Measurements from ENCODE around the gene HSPB6. TPM values are rescaled to one million over a fixed set of nuclear protein-coding genes. Genes with fewer than 3 reads are reported as not detected.

HSPB6 gene
- total RNA-seq, 4 donors from 2014 or later, result 22.3 to 185 (median 43.9) TPM

GRCh38 chr19:35720163-35720524 is 36.7 kb downstream of the HSPB6 start:
- Histone ChIP-seq H3K4me3 (no peak overlapping the region), H3K27me3 (no peaks in the 10 kb centered on the region), H3K4me1 (peaks cover 17 to 28% (median 23%) of the 10 kb centered on the region in 4 donors), H3K27ac (no peak overlapping the region), H3K9me3 (no peaks in the 10 kb centered on the region), H3K36me3 (peaks cover 0 to 35% (median 15%) of the 10 kb centered on the region in 4 donors)
- TF ChIP-seq EP300 (IDR thresholded peaks at IDR 0.05; ENCODE audit: low read depth) (no peak), POLR2A (IDR thresholded peaks at IDR 0.05) (no peak), CTCF (IDR thresholded peaks at IDR 0.05) (no peak), POLR2AphosphoS5 (IDR thresholded peaks at IDR 0.05) (no peak)
- in situ Hi-C loops (cut with MboI; ENCODE audit: low pct_ligation_motif_present in 1 of 4, low pct_unique_long_range_greater_than_20kb in 1 of 4, low sequenced_read_pairs in 3 of 4), result no loop called here
- WGBS, 2 donors (ENCODE audit: low coverage in 1 of 2), result 94 to 100% methylated on average over 1 to 9 of the region's 9 CpGs
- no peak for DNase-seq
- intact Hi-C loops (cut with DNase I; ENCODE audit: low total_unique reads), result no loop called here

GRCh38 chr19:35719402-35720162 is 37.2 kb downstream of the HSPB6 start:
- Histone ChIP-seq H3K9me3 (no peaks in the 10 kb centered on the region), H3K27ac (no peak overlapping the region), H3K27me3 (no peaks in the 10 kb centered on the region), H3K4me3 (peak overlapping the region in 1 of 4 donors; percentile 81), H3K36me3 (peaks cover 0 to 30% (median 12%) of the 10 kb centered on the region in 4 donors), H3K4me1 (peaks cover 18 to 28% (median 24%) of the 10 kb centered on the region in 4 donors)
- DNase-seq, result no peak
- TF ChIP-seq POLR2AphosphoS5 (IDR thresholded peaks at IDR 0.05), result no peak
- TF ChIP-seq CTCF (IDR thresholded peaks at IDR 0.05), result no peak
- no peak for TF ChIP-seq POLR2A (IDR thresholded peaks at IDR 0.05)
- TF ChIP-seq EP300 (IDR thresholded peaks at IDR 0.05; ENCODE audit: low read depth), result no peak
- intact Hi-C loops (cut with DNase I; ENCODE audit: low total_unique reads), result loop anchor here (10.0 kb wide), 1 partner anchor 175 kb away; the partner anchor contains the start of gene TMEM147
- in situ Hi-C loops (cut with MboI; ENCODE audit: low pct_ligation_motif_present in 1 of 4, low pct_unique_long_range_greater_than_20kb in 1 of 4, low sequenced_read_pairs in 3 of 4), result no loop called here
- WGBS, 2 donors (ENCODE audit: low coverage in 1 of 2), result 85 to 87% methylated on average over 8 to 32 of the region's 32 CpGs

GRCh38 chr19:35718345-35719041 is 38.3 kb downstream of the HSPB6 start:
- Histone ChIP-seq H3K36me3 (peaks cover 0 to 19% (median 7%) of the 10 kb centered on the region in 4 donors), H3K27ac (peak overlapping the region; percentile 91 to 95 (median 92)), H3K4me3 (peak overlapping the region; percentile 52 to 89 (median 85)), H3K27me3 (no peaks in the 10 kb centered on the region), H3K4me1 (peaks cover 18 to 28% (median 24%) of the 10 kb centered on the region in 4 donors), H3K9me3 (no peaks in the 10 kb centered on the region)
- 0 to 1% methylated on average over 1 to 15 of the region's 42 CpGs for WGBS, 2 donors (ENCODE audit: low coverage in 1 of 2)
- DNase-seq, result peak; percentile 49
- TF ChIP-seq CTCF (IDR thresholded peaks at IDR 0.05) (no peak), POLR2AphosphoS5 (IDR thresholded peaks at IDR 0.05) (no peak), POLR2A (IDR thresholded peaks at IDR 0.05) (no peak), EP300 (IDR thresholded peaks at IDR 0.05; ENCODE audit: low read depth) (no peak)
- intact Hi-C loops (cut with DNase I; ENCODE audit: low total_unique reads) (loop anchor here (10.0 kb wide), 1 partner anchor 174 kb away; the partner anchor contains the start of gene TMEM147), in situ Hi-C loops (cut with MboI; ENCODE audit: low pct_ligation_motif_present in 1 of 4, low pct_unique_long_range_greater_than_20kb in 1 of 4, low sequenced_read_pairs in 3 of 4) (no loop called here)

Measured in transverse colon (tissue), 4 donors.